Measurements from ENCODE around the gene SOCS4.
"Not testable (repeated sequence)": the region's sequence is repeated elsewhere in the genome, so short reads cannot be mapped to it uniquely, and the experiment has no call there.

SOCS4 gene

DNA sequence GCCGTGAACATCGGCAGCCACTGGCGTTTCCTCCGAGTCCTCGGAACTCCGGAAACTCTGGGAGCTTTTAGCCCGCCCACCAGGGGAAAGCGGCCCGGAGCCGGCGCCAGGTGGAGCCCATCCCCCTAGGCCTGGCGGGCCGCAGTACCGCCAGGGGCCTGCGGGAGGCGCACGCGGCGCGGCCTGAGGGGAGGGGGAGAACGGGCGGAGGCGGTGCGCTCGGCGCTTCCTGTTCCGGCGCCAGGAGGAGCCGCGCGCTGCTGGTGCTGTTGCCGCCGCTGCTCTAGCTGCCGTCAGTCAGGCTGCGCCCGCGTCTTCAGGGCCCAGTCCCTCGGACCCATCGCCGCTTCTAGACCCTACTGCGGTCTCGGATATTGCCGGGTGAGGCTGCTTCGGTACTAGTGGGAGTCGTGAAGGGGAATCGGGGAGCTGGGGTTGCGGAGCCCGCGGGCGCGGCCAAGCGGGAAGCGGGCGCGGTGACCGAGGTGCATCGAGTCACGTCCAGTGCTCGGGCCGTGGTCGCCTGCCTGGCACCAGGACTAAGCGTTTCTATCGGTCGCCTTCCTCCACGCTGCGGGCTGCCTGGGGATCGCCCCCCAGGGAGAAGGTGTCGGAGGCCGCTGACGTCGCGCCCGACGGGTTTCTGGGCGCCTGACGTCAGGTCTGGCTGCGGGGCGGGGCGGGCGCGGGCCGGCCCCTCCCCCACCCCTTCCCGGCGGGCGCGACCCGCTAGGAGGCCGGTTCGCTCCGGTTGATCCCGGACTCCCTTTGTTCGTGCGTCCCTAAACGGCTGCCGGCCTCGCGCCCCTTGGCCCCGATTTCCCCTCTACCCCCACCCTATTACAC, 24.6 kb downstream of the SOCS4 start, which contains the start of gene MAPK1IP1L:
MAPK1IP1L (plus strand) TSS at position 225 of the 846 bp plus-strand sequence. CDS start 10,037 bp downstream, outside the sequence.
- in situ Hi-C loops (cut with HindIII; ENCODE audit: low sequenced_read_pairs), result no loop called here

DNA sequence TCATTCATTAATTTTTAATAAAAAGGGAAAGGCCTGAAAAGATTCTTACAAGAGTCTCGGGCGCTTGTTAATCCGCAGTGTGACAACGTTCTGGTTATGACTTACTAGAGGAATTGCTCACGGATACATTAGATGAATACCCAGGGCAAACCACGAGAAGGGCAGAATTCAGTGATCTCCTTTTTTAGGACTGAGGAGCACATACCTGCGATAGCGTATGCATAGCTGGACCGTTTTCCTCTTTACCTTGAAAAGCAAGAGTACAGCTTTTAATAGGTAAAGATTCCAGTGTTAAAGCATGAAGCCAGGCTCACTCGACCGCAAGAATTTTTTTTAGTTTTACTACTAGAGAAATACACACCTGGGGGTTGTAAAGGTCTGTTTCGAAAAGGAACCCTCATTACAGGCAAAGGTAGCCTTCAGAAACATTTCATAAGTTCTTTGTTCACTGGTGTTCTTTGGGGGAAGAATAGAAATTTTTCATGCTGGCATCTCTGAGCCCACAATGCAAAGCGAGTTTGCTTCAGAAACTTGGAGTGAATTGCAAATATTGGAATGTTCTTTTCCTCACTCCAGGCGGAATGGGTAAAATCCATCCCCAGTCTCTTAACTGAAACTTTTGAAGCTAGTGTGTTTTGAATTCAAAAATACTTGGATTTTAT, 25.4 kb downstream of the SOCS4 start:
- in situ Hi-C loops (cut with HindIII; ENCODE audit: low sequenced_read_pairs), result no loop called here

DNA sequence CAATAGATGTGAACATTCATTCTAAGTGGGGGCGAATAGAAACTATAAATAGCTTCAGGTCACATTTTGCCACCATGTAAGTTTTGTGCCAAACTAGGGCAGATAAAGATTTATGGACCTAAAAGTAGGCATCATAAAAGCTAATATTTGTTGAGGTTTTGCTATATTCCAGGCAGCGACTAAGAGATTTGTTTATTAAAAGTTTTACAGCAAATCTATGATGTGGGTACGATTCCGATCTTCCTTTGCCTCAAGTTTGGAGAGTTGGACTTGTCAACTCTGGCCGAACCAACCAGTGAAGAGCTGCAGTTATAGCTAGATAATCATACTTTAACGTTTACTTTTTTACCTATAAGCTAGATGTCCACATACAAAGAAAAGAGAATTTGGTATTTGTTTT, 26.0 kb downstream of the SOCS4 start:
- in situ Hi-C loops (cut with HindIII; ENCODE audit: low sequenced_read_pairs), result no loop called here

DNA sequence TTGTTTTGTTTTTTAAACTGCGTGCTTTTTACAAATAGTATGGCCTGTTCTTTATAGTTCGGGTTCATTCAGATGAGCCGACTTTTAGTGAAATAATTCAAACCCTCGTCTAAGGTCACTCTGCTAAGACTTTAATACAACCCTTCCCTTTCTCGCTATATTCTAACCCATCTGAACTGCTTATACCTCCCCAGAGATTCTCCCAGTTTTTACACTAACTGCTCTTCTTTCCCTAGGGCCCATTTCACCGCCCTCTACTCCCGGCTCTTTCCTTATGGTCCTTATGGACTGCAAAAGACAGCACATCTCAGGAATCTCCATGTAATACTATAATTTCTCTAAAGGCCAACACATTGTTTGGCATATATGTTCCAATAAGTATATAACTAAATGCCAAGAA, 26.5 kb downstream of the SOCS4 start:
- in situ Hi-C loops (cut with HindIII; ENCODE audit: low sequenced_read_pairs), result no loop called here

DNA sequence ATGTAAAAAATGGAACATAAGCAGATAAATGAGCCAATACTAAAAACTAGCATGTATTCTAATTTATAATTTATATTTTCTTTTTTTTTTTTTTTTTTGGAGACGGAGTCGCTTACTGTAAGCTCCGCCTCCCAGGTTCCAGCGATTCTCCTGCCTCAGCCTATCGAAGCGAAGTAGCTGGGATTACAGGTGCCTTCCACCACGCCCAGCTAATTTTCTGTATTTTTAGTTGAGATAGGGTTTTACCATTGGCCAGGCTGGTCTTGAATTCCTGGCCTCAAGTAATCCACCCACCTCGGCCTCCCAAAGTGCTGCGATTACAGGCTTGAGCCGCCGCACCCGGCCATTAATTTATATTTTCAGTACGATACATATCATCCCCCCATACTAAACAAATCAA, 27.1 kb downstream of the SOCS4 start:
- in situ Hi-C loops (cut with HindIII; ENCODE audit: low sequenced_read_pairs), result no loop called here

DNA sequence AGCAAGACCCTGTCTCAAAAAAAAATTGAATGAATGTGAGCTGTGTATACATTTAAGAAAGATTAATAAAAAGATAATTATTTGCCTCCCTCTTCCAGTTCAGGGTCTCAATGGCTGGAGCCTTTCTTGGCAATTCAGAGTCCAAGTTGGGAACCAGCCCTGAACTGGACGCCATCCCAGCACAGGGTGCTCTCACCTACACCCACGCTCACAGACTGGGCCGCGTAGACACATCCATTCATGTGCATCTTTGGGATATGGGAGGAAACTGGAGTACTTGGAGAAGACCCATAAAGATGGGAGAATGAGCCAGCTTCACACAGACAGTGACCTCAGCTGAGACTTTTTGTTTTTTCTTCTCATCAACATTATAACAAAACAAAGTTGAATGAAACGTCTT, 30.9 kb downstream of the SOCS4 start:
- in situ Hi-C loops (cut with HindIII; ENCODE audit: low sequenced_read_pairs), result no loop called here

DNA sequence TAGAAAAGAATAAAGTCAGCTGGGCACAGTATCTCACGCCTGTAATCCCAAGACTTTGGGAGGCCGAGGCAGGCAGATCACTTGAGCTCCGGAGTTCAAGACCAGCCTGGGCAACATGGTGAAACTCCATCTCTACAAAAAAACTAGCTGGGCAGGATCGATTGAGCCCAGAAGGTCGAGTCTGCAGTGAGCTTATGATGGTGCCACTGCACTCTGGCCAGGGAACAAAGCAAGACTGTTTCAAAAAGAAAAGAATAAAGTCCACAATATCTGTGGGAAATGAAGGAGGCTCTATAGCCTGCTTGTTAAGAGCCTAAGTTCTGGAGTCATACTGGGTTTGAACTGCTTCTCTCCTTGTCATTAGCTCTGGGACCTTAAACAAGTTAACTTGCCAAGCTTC, 32.3 kb downstream of the SOCS4 start:
- in situ Hi-C loops (cut with HindIII; ENCODE audit: low sequenced_read_pairs), result no loop called here

DNA sequence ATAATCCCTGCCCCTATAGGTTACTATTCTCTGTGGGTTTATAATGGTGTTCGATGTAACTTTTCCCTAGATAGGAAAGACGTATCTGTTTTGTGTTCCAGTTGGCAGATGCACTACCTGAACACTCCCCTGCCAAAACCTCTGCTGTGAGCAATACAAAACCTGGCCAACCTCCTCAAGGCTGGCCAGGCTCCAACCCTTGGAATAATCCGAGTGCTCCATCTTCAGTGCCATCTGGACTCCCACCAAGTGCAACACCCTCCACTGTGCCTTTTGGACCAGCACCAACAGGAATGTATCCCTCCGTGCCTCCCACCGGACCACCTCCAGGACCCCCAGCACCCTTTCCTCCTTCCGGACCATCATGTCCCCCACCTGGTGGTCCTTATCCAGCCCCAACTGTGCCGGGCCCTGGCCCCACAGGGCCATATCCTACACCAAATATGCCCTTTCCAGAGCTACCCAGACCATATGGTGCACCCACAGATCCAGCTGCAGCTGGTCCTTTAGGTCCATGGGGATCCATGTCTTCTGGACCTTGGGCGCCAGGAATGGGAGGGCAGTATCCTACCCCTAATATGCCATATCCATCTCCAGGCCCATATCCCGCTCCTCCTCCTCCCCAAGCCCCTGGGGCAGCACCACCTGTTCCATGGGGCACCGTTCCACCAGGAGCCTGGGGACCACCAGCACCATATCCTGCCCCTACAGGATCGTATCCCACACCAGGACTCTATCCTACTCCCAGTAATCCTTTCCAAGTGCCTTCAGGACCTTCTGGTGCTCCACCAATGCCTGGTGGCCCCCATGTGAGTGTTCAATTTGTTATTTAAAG, 35.7 kb downstream of the SOCS4 start:
- in situ Hi-C loops (cut with HindIII; ENCODE audit: low sequenced_read_pairs), result no loop called here

DNA sequence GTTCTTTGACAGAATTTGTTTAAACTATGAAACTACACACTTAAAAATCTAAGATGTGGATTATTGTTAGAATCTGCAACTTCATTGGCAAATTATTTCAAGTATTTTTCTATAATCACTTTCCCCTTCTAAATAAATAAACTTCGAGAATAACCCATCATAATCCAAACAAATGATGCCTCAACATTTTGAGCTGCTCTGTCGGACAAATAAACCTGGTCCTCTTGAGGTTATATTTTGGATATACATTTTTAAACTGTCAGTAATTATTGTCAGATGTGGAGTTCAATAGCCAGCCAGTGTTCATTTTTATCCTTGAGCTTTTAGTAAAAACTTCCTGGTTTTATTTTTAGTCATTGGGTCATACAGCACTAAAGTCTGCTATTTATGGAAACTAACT, 37.9 kb downstream of the SOCS4 start:
- in situ Hi-C loops (cut with HindIII; ENCODE audit: low sequenced_read_pairs), result not testable (repeated sequence)

DNA sequence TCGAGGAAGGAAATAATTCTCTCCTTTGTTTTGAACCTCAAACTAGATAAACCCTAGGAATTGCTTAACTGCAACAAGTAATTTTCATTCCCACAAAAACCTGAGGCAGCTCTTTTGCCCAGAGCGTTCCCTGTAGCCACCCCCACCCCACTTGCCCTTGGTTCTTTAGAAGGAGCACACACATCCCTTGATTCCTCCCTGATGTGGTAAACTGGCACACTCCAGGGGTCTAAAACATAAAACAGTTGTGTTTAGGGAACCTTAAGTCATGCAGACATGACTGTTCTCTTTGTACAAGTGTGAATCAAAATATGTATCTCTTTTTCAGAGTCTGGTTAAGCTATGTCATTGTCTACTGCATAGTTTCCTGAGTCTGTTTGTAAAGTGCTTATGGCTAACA, 38.4 kb downstream of the SOCS4 start:
- in situ Hi-C loops (cut with HindIII; ENCODE audit: low sequenced_read_pairs), result no loop called here

DNA sequence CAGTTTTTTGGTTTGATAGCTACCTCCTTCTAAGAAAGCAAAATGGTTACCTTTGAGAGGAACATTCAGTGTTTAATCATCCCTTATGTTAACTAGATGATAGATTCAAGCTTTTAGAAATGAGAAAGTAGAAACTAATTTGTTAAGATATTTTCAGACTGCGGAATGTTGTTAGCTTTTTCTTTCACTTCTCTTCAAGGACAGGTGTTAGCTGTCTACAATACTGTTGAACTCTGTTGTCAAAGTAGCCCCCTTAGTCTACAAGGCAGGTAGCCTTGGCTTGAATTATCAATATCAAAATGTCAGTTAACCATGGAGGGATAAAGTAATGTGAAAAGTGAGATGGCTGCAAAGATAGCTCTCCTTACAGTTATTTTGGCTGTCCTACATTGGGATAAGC, 39.2 kb downstream of the SOCS4 start:
- in situ Hi-C loops (cut with HindIII; ENCODE audit: low sequenced_read_pairs), result no loop called here

DNA sequence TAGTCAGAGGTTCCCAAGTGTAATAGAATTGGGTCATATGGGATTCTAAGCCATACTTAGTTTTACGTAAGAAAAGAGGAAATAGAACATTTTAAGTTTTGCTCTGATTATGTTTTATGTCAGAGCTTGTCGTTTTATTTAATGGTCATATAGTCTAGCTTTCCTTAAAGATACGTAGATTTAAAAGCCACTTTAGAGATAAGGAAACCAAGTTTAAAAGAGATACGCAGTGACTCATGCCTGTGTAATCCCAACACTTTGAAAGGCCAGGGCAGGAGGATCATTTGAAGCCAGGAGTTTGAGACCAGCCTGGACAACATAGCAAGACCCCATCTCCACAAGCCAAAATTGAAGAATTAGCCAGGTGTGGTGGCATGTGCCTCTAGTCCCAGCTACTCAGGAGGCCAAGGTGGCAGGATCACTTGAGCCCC, 44.0 kb downstream of the SOCS4 start:
- in situ Hi-C loops (cut with HindIII; ENCODE audit: low sequenced_read_pairs), result no loop called here

DNA sequence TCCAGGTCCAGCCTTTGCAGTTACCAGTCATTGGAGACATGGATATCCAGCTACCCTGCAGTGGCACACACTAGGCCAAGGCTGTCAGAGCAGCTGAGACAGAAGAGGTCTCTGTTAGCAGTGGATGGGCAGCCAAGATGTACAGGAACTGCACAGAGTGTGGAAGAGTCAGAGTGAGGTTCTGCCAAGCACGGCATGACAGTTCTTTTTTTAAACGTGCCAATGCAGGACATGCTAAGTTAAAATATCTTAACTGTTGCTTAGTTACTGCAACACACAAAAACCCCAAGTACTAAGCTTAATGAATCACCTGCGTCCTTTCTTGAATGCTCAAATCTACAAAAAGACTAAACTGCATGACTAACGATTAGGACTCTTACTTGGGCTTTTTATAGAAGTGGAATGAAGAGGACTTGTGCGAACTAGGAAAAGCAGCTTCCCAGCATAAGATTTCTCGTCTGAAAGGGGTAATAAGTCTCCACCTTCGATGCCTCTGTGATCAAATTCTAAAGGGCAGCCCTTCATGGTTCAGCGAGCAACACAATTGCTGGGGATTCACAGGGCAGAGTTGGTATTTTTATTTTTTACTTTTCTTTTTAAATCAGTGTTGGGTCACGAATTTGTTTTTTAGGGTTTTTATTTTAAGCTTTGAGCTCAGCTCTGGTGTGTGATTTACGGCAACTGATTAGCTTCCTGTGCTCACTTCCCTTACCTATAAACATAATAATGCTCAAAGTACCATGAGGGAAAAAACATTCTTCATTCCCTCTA, 45.0 kb downstream of the SOCS4 start:
- in situ Hi-C loops (cut with HindIII; ENCODE audit: low sequenced_read_pairs), result no loop called here

DNA sequence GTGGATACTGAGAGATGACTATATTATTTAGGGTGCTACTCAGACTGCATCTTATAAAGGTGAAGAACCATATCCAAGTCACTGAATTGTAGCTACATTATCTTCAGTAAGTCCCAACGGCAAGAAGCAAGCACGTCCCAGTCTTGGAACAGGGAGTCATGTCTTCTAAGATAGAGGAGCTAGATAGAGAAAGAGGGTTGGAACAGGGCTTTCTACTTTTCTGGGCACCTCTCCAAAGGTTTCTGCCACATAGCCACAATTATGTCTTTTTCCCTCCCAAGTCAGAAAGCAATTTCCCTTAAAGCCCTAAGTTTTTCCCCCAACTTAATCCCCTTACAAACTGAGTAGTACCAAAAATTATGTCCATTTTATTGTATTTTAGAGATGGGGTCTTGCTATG, 46.8 kb downstream of the SOCS4 start:
- in situ Hi-C loops (cut with HindIII; ENCODE audit: low sequenced_read_pairs), result no loop called here

DNA sequence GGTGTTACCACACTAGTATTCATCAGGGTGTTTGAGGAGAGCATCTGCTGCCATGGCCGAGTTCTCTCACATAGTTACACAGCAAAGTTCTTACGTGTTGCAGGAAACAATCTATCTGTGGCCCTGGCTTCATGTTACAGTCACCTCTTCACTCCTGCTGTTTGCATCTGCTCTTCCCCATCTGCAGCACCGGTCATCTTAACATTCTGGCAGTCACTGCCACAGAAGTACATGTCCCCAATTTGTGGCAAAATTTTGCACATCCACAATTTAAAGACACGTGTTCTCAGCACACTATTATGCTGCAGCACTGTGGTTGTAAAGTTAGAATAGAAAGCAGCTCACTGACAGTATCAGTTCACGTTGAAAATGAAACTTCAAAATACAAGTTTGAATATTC, 47.6 kb downstream of the SOCS4 start:
- in situ Hi-C loops (cut with HindIII; ENCODE audit: low sequenced_read_pairs), result no loop called here

DNA sequence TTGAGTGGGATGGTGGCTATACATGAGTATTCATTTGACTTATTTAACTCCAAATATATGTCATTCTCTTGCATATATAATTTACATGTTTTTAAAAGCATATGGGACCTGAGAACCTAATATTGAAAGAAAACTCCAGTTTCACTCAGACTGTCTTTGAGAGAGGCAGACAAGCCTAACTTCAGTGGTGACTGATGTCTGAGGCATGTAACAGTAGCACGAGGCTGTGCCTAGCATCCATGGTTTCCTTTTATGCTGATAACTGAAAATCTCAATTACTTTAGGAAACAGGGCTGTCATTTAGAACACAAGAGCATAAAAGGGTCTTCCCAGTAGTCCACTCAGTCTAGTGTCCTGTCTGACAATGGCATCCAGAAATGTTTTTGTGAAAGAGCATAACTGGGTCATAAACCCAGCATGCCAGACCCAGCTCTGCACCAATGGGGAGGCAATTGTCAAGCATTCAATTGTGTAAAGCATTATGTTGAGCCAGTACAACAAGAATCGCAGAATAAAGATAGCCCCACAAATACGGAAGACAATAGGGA, 48.7 kb downstream of the SOCS4 start:
- in situ Hi-C loops (cut with HindIII; ENCODE audit: low sequenced_read_pairs), result no loop called here

DNA sequence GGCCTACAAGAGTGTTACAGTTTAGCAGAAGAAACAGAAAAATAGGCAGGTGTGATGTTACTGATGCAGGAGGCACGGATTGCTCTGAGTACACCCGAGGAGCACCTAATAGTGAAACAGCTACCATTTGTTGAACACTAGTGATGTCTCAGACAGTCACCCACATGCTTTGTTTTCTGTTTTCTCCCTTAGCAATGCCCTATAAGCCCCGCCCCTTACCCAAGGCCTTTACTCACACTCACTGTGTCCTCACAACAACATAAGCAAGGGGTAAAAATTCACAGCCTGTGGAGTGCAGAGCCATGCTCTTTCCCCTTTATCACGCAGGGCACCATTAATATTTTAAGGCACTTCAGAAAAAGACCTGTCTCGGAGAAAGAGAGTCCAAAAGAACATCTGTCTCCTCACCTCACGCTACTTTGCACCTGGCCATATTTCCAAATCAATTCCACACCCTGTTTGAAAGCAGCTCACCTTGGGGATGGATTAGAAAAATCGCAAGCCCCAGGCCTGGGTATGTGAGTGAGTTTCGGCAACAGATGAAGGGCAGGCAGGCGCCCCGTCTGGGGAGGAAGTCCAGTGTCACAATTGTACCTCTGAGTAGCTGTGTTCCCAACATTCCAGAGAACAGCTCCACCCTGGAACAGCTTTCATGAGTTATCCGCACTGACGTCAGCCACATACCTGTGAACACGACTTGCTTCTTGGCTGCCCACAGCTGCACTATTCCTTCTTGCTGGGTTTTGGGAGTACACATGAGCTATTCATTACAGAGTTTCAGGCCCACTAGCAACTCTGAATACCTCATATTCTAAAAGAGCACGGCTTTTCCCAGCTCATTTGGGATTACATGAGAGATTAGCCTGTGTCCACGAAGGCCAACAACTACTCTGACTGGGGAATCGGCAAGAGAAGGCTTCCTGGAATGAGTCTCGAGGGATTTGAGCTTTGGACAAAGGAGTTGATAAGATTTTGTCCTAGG, 50.4 kb downstream of the SOCS4 start:
- in situ Hi-C loops (cut with HindIII; ENCODE audit: low sequenced_read_pairs), result no loop called here

DNA sequence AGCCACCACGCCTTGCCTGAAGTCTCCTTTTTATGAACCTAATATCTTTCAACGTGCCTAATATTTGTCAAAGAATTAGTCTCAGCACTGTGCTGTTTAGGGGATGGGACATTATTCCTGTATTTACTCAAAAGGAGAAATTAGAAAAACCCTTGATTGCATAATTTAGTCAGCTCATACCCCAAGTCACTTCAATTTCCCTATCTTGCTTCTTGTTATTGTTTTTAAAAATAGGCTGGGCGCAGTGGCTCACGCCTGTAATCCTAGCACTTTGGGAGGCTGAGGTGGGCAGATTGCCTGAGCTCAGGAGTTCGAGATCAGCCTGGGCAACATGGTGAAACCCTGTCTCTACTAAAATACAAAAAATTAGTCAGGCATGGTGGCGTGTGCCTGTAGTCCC, 52.9 kb downstream of the SOCS4 start:
- in situ Hi-C loops (cut with HindIII; ENCODE audit: low sequenced_read_pairs), result not testable (repeated sequence)

DNA sequence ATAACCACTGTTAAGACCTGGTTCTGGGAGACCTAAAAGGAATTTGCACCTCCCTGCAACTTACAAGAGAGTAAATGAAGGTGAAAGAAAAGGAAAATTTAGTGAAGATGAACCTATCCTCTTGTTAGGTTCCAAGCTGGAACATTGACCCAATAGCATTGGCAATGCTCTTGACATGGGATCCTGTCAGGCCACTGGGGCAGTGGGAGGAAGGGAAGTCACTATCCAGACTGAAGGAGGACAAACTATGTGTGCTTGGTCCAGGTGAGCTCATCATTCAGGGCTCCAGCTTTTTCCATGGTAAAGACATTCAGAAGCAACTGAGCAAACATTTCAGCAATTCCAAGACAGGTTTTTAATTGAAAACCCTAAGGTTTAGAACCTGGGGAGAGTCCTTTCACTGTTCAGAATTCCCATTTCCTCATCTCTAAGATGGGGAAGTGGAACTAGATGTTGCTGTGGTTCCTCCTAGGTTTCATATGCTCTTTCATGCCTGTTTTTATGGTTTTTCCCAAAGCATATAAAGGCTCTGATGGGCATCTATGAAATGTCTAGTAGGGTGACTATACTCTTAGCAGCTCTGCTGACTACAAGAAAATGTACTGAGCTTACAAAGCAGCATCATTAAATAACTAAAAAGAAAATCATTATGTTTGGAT, 57.5 kb downstream of the SOCS4 start:
- in situ Hi-C loops (cut with HindIII; ENCODE audit: low sequenced_read_pairs), result no loop called here
